ENCODE measurements around the gene LLCFC1. TPM values are rescaled to one million over a fixed set of nuclear protein-coding genes. Genes with fewer than 3 reads are reported as not detected.

LLCFC1 gene
- total RNA-seq, 1 experiment from 2014 or later, result not detected

DNA sequence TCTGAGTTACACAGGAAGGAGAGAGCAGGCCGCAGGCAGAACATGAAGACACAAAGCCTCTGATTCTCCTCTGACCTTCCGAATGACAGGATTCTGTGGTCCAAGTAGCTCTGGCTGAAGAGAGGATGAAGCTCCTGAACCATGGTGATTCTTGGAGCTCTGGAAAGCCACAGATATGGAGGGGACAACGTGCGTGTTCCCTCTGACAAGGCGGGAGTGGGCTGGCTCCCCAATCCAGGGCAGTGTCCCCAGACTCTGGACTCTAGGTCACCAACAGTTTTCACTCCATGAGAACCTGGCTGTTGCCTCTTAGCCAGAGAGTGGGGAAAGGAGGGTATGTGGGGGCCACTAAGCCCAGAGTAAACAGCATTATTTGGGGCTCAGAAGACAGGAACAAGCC, 46.3 kb upstream of the LLCFC1 start:
- BruUV-seq (replicated peaks), result no TSS peak
- DNase-seq, result no peak
- Mint-ChIP-seq H3K27me3 (ENCODE audit: unreplicated experiment) (peaks cover 63% of the 10 kb centered on the region), H3K9me3 (ENCODE audit: low read depth, unreplicated experiment) (no peaks in the 10 kb centered on the region), H3K4me1 (ENCODE audit: low read depth, unreplicated experiment) (peaks cover 8% of the 10 kb centered on the region), H3K36me3 (ENCODE audit: insufficient read depth, unreplicated experiment) (no peaks in the 10 kb centered on the region), H3K4me3 (ENCODE audit: low read depth, unreplicated experiment) (no peak overlapping the region), H3K27ac (ENCODE audit: unreplicated experiment) (no peak overlapping the region)
- CTCF ChIA-PET, result no interaction called here
- intact Hi-C loops (cut with micrococcal nuclease; ENCODE audit: unreplicated experiment), result no loop called here
- TF ChIP-seq, protein P1, sequence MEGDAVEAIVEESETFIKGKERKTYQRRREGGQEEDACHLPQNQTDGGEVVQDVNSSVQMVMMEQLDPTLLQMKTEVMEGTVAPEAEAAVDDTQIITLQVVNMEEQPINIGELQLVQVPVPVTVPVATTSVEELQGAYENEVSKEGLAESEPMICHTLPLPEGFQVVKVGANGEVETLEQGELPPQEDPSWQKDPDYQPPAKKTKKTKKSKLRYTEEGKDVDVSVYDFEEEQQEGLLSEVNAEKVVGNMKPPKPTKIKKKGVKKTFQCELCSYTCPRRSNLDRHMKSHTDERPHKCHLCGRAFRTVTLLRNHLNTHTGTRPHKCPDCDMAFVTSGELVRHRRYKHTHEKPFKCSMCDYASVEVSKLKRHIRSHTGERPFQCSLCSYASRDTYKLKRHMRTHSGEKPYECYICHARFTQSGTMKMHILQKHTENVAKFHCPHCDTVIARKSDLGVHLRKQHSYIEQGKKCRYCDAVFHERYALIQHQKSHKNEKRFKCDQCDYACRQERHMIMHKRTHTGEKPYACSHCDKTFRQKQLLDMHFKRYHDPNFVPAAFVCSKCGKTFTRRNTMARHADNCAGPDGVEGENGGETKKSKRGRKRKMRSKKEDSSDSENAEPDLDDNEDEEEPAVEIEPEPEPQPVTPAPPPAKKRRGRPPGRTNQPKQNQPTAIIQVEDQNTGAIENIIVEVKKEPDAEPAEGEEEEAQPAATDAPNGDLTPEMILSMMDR (IDR thresholded peaks at IDR 0.05; ENCODE audit: unreplicated experiment), result no peak

DNA sequence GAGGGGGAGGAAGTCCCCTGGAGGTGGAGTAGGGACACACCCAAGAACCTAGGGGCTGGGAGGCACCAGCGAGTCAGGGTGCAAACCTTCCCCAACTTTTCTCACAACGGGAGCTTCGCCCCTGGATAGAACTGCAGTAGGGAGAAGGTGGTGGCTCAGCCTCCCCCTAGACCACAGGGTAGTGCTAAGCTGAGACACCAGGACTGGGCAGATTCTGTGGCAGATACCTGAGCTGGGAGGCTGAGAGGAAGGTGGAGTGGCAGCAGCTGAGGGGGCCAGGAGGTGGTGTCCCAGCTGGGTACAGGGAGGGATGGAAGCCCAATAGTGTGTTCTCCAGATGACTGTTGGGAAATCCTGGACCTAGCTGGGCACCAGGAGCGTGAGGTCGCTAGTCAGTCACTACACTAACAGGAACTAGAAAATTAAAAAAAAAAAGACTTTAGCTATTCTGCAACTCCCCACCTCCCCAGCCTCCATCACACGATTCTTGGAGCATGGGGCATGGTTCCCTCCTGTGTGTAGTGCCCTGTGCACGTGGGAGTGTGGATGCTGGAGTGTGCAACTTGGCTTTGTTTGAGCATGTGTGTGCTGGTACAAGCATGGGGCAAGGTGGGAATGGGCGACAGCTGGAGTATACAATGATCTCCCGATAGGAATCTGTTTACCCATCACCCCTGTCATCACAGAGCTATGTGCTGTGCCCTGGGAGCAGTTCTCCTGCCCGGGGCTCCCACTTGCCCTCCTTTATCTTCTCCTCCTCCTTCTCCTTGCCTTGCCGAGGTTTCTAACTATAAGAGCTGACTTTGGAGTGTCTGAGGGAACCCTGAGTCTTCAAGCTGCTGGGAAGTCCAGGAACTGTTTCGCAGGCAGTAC, 44.9 kb upstream of the LLCFC1 start:
- no peak overlapping the region for H3K27ac Mint-ChIP-seq (ENCODE audit: unreplicated experiment)
- CTCF ChIA-PET, result no interaction called here

DNA sequence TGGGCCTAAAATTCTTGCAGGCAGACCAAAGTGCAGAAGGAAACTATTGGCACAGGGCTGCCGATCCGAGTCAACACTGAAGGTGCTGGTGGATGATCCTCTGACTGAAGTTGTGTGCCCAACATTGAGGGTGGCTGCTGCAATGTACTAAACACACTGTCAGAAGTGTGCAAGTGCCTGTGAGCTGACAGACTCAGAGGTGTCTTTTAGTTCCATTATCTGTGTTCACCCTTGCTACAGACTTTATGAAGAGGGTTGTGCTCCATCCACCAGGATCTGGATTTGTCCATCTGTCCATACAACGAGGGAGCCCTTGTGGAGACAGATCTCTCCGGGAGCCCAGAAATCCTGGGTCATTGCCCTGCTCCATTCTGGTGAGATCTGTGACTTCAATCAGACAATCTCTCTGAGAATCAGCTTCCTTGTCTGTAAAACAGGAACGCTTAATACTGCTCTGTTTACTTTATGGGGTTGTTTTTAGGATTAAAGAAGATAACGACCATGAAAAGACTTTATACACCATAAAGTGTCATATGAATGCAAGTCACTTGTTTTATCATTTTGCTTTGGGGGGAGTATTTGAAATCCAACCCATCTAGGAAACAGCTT, 44.2 kb upstream of the LLCFC1 start:
- Mint-ChIP-seq H3K9me3 (ENCODE audit: low read depth, unreplicated experiment) (no peaks in the 10 kb centered on the region), H3K27ac (ENCODE audit: unreplicated experiment) (no peak overlapping the region), H3K36me3 (ENCODE audit: insufficient read depth, unreplicated experiment) (no peaks in the 10 kb centered on the region), H3K4me3 (ENCODE audit: low read depth, unreplicated experiment) (no peak overlapping the region), H3K27me3 (ENCODE audit: unreplicated experiment) (peaks cover 52% of the 10 kb centered on the region), H3K4me1 (ENCODE audit: low read depth, unreplicated experiment) (peaks cover 16% of the 10 kb centered on the region)
- BruUV-seq (replicated peaks), result no TSS peak
- intact Hi-C loops (cut with micrococcal nuclease; ENCODE audit: unreplicated experiment), result no loop called here
- no peak for DNase-seq
- CTCF ChIA-PET, result no interaction called here
- TF ChIP-seq, protein P1 (IDR thresholded peaks at IDR 0.05; ENCODE audit: unreplicated experiment), result no peak

More for the DNA sequence above, 44.9 kb upstream of the LLCFC1 start:
- DNase-seq, result no peak
- Mint-ChIP-seq H3K4me3 (ENCODE audit: low read depth, unreplicated experiment) (no peak overlapping the region), H3K27me3 (ENCODE audit: unreplicated experiment) (peaks cover 60% of the 10 kb centered on the region), H3K4me1 (ENCODE audit: low read depth, unreplicated experiment) (peaks cover 15% of the 10 kb centered on the region), H3K9me3 (ENCODE audit: low read depth, unreplicated experiment) (no peaks in the 10 kb centered on the region), H3K36me3 (ENCODE audit: insufficient read depth, unreplicated experiment) (no peaks in the 10 kb centered on the region)
- BruUV-seq (replicated peaks), result no TSS peak
- TF ChIP-seq, protein P1 (IDR thresholded peaks at IDR 0.05; ENCODE audit: unreplicated experiment), result no peak
- intact Hi-C loops (cut with micrococcal nuclease; ENCODE audit: unreplicated experiment), result no loop called here

DNA sequence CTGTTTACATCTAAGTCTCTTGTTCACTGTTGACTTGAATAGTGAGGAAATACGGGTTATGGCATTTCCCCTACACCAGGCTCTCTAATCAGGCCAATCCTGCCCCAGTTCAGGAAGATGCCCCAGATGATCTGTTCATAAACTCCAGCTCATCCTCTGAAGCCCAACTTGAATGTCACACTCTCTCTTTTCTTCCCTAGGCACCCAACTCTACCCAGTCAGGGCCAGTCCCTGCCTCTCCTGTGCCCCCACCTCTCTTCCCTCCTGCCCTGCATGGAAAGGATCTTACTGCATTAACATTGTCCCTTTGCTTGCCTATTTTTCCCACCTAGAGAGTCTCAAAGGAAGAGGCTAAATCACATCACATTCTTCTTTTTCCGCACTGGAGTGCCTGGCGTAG, 43.1 kb upstream of the LLCFC1 start:
- Mint-ChIP-seq H3K4me3 (ENCODE audit: low read depth, unreplicated experiment) (no peak overlapping the region), H3K27ac (ENCODE audit: unreplicated experiment) (no peak overlapping the region), H3K9me3 (ENCODE audit: low read depth, unreplicated experiment) (no peaks in the 10 kb centered on the region), H3K27me3 (ENCODE audit: unreplicated experiment) (peaks cover 42% of the 10 kb centered on the region), H3K36me3 (ENCODE audit: insufficient read depth, unreplicated experiment) (no peaks in the 10 kb centered on the region), H3K4me1 (ENCODE audit: low read depth, unreplicated experiment) (peaks cover 20% of the 10 kb centered on the region)
- no peak for DNase-seq
- intact Hi-C loops (cut with micrococcal nuclease; ENCODE audit: unreplicated experiment), result no loop called here
- CTCF ChIA-PET, result no interaction called here
- TF ChIP-seq, protein P1 (IDR thresholded peaks at IDR 0.05; ENCODE audit: unreplicated experiment), result no peak
- BruUV-seq (replicated peaks), result no TSS peak
